CD4-positive, alpha-beta T cell (primary cell): ENCODE measurements around the gene ITGB3. TPM values are rescaled to one million over a fixed set of nuclear protein-coding genes. Genes with fewer than 3 reads are reported as not detected.

Source experiments
- ATAC-seq: fragments of 200-7000 bp; cut with Tn5 transposase; one replicate; pipeline ENCODE4 v1.10.0; 2022; ENCODE audit warnings: mild to moderate bottlenecking; ENCODE audit not compliant: poor library complexity
- CTCF ChIA-PET: fragments of 350-600 bp; sonication (Branson Sonifier 250); formaldehyde crosslinking; loops from one replicate; lab custom pipeline; 2021; ENCODE audit warnings: antibody characterized with exemption, inconsistent platforms; lab: Charles Lee
- POLR2A ChIA-PET: fragments of 350-600 bp; sonication (Branson Sonifier 250); formaldehyde crosslinking; loops from one replicate; lab custom pipeline; 2021; ENCODE audit warnings: antibody characterized with exemption, inconsistent platforms; lab: Charles Lee
- DNase-seq, 14 experiments: peaks; one replicate each; pipeline ENCODE4 v3.0.0-alpha.2; 2013 to 2020; ENCODE audit warnings: mixed read lengths in 2 of 14
- H3K27ac ChIP-seq, 2 donors: one replicate each; pipeline versions ENCODE4 v1.5.1 to v1.7.0; 2013; ENCODE audit warnings: low read length in 2 of 2, low read depth in 1 of 2, mild to moderate bottlenecking in 1 of 2
- H3K27me3 ChIP-seq, 2 experiments: 1 replicate in 1 of 2; 2 replicates in 1 of 2; pipeline versions ENCODE4 v1.6.1 to v1.7.0; 2013; ENCODE audit warnings: low read length in 2 of 2, control low read depth in 1 of 2, mild to moderate bottlenecking in 1 of 2, moderate library complexity in 1 of 2; ENCODE audit not compliant: insufficient read depth in 2 of 2, control insufficient read depth in 1 of 2
- H3K36me3 ChIP-seq: one replicate; pipeline ENCODE4 v1.6.1; 2013; ENCODE audit warnings: low read length, control low read depth; ENCODE audit not compliant: insufficient read depth
- H3K4me1 ChIP-seq: one replicate; pipeline ENCODE4 v1.6.1; 2013; ENCODE audit warnings: low read length, control low read depth; ENCODE audit not compliant: insufficient read depth
- H3K4me3 ChIP-seq: one replicate; pipeline ENCODE4 v1.5.1; 2013; ENCODE audit warnings: mild to moderate bottlenecking, low read length, moderate library complexity
- H3K9me3 ChIP-seq, 2 experiments: 1 replicate in 1 of 2; 2 replicates in 1 of 2; pipeline versions ENCODE4 v1.6.1 to v1.7.0; 2013; ENCODE audit warnings: low read length in 2 of 2, mild to moderate bottlenecking in 2 of 2, control low read depth in 1 of 2, moderate library complexity in 1 of 2; ENCODE audit not compliant: control insufficient read depth in 1 of 2, insufficient read depth in 1 of 2
- H3K27ac Mint-ChIP-seq: one replicate; pipeline ENCODE4 v1.8.0; 2020; ENCODE audit warnings: mixed read lengths
- H3K27me3 Mint-ChIP-seq: one replicate; pipeline ENCODE4 v1.8.0; 2021; ENCODE audit warnings: mixed read lengths
- H3K36me3 Mint-ChIP-seq: one replicate; pipeline ENCODE4 v1.8.0; 2021; ENCODE audit warnings: low read depth, mixed read lengths
- H3K4me1 Mint-ChIP-seq: one replicate; pipeline ENCODE4 v1.8.0; 2021; ENCODE audit warnings: low read depth, mixed read lengths
- H3K4me3 Mint-ChIP-seq: one replicate; pipeline ENCODE4 v1.8.0; 2020; ENCODE audit warnings: mild to moderate bottlenecking, mixed read lengths
- H3K9me3 Mint-ChIP-seq: one replicate; pipeline ENCODE4 v1.8.0; 2020; ENCODE audit warnings: mixed read lengths
- intact Hi-C, 2 experiments: fragments of 100-400 bp; cut with DNase I in 1 of 2; cut with micrococcal nuclease in 1 of 2; formaldehyde crosslinking; loops; one replicate each; pipeline versions ENCODE4 v1.15.1 to v1.9.0; 2023 to 2025; cut with DNase I, micrococcal nuclease
- total RNA-seq, 174 experiments: library from RNA in 2 of 174; stranded (reverse) in 2 of 174; gene quantifications; one replicate each; pipeline ENCODE4 v1.2.3 and lab custom pipeline; 2021 to 2026
- TF ChIP-seq, protein P1 (sequence below): fragments of 200-600 bp; IDR thresholded peaks from one replicate; pipeline ENCODE4 v1.8.0; 2022; ENCODE audit warnings: antibody characterized with exemption, mild to moderate bottlenecking

ITGB3 gene
- total RNA-seq, 2 experiments from 2014 or later = 0.05 TPM; not detected in 1

DNA sequence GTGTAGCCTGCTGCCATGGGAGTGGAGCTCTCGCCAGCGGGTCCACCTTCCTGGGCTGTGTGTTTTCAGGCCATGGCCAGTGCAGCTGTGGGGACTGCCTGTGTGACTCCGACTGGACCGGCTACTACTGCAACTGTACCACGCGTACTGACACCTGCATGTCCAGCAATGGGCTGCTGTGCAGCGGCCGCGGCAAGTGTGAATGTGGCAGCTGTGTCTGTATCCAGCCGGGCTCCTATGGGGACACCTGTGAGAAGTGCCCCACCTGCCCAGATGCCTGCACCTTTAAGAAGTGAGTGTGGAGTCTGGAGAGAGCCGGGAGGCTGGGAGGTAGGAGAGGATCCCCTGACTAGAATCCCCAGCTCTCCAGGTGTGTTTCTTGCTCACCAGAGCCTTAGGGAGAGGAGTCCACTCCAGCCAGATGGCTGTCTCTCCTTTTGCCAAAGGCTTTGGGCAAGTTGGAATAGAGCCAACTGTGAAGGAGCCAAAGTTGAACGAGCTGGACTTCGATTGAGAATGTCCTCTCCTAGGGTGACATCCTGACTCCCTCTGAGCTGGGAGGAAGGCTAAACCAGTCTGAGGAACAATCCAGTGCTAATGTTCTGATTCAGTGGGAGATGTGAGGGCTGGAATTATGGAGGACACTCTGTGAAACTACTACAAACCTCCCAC is 45.7 kb downstream of the ITGB3 start:
- no peak overlapping the region for H3K4me3 ChIP-seq
- DNase-seq (no peak), ATAC-seq (no peak)
- no peak overlapping the region for H3K27ac ChIP-seq
- POLR2A ChIA-PET = interaction anchor here (0.6 kb wide), 2 partner anchors 13 to 318 kb away, joined by 3 read pairs; no protein-coding TSS in a partner anchor
- H3K4me1 ChIP-seq = no peaks in the 10 kb centered on the region
- no peaks in the 10 kb centered on the region for H3K36me3 ChIP-seq
- Mint-ChIP-seq H3K4me1 (no peaks in the 10 kb centered on the region), H3K36me3 (no peaks in the 10 kb centered on the region), H3K4me3 (no peak overlapping the region), H3K9me3 (peaks cover 4% of the 10 kb centered on the region), H3K27ac (no peak overlapping the region), H3K27me3 (no peaks in the 10 kb centered on the region)
- peaks cover 0 to 5% of the 10 kb centered on the region in 2 experiments for H3K9me3 ChIP-seq
- intact Hi-C loops = no loop called here
- CTCF ChIA-PET = interaction anchor here (1.7 kb wide), 1 partner anchor 13 kb away, joined by 3 read pairs; no protein-coding TSS in a partner anchor
- H3K27me3 ChIP-seq = no peaks in the 10 kb centered on the region
- TF ChIP-seq, protein P1, sequence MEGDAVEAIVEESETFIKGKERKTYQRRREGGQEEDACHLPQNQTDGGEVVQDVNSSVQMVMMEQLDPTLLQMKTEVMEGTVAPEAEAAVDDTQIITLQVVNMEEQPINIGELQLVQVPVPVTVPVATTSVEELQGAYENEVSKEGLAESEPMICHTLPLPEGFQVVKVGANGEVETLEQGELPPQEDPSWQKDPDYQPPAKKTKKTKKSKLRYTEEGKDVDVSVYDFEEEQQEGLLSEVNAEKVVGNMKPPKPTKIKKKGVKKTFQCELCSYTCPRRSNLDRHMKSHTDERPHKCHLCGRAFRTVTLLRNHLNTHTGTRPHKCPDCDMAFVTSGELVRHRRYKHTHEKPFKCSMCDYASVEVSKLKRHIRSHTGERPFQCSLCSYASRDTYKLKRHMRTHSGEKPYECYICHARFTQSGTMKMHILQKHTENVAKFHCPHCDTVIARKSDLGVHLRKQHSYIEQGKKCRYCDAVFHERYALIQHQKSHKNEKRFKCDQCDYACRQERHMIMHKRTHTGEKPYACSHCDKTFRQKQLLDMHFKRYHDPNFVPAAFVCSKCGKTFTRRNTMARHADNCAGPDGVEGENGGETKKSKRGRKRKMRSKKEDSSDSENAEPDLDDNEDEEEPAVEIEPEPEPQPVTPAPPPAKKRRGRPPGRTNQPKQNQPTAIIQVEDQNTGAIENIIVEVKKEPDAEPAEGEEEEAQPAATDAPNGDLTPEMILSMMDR = no peak

DNA sequence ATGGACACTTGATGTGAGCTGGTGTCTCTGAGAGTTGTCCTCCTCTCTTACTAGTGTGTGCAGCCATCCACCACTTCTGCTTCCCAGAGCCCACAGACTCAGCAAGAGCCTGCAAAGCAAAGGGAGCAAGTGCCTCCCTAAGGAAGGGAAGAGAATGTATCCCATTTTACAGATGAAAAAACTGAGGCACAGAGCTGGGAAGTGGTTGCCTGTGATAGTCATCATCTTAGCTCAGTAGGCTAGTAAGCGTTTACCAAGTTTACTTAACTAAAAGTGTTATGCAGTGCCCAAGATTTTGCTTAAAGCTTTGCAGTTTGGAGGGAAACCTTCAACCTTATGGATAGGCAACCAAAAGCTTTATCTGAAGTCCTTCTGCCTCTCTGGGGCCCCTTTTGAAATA is 47.1 kb downstream of the ITGB3 start:
- H3K4me3 Mint-ChIP-seq = no peak overlapping the region
- no peak for DNase-seq
- Histone ChIP-seq H3K4me3 (no peak overlapping the region), H3K27ac (no peak overlapping the region), H3K9me3 (peaks cover 0 to 5% of the 10 kb centered on the region in 2 experiments), H3K36me3 (no peaks in the 10 kb centered on the region), H3K27me3 (no peaks in the 10 kb centered on the region), H3K4me1 (peaks cover 5% of the 10 kb centered on the region)
- no peak overlapping the region for H3K27ac Mint-ChIP-seq
- H3K36me3 Mint-ChIP-seq = no peaks in the 10 kb centered on the region
- peaks cover 4% of the 10 kb centered on the region for H3K9me3 Mint-ChIP-seq
- ChIA-PET POLR2A (no interaction called here), CTCF (interaction anchor here (1.7 kb wide), 1 partner anchor 12 kb away, joined by 3 read pairs; no protein-coding TSS in a partner anchor)
- TF ChIP-seq, protein P1 = no peak
- intact Hi-C loops = no loop called here
- H3K27me3 Mint-ChIP-seq = no peaks in the 10 kb centered on the region
- peaks cover 8% of the 10 kb centered on the region for H3K4me1 Mint-ChIP-seq
- no peak for ATAC-seq

DNA sequence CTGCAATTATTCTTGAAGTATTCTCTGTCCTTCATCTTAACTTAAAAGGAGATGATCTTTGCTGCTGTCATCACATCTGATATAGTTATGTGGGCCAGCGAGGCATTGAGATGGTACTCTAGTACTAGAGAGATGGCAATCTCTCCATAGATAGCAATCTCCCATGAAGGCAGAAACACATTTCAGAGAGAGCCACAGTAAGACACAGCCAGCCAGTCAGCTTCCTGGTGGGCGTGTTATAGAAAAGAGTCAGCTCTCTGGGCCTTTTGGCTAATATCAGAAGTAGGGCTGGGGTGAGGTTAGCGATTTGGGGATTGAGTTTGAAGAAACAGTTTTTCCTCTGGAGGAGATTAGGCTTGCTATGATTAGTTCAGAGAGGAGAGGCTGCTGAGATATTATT is 47.5 kb downstream of the ITGB3 start:
- H3K9me3 Mint-ChIP-seq = peaks cover 4% of the 10 kb centered on the region
- H3K27ac Mint-ChIP-seq = no peak overlapping the region
- H3K4me3 Mint-ChIP-seq = no peak overlapping the region
- TF ChIP-seq, protein P1 = no peak
- H3K27me3 ChIP-seq = no peaks in the 10 kb centered on the region
- no peak for ATAC-seq
- peaks cover 0 to 5% of the 10 kb centered on the region in 2 experiments for H3K9me3 ChIP-seq
- H3K36me3 ChIP-seq = no peaks in the 10 kb centered on the region
- no peak overlapping the region for H3K27ac ChIP-seq
- CTCF ChIA-PET = interaction anchor here (1.7 kb wide), 1 partner anchor 12 kb away, joined by 3 read pairs; no protein-coding TSS in a partner anchor
- DNase-seq = no peak
- no peak overlapping the region for H3K4me3 ChIP-seq
- intact Hi-C loops = no loop called here
- H3K4me1 ChIP-seq = peaks cover 8% of the 10 kb centered on the region
- H3K36me3 Mint-ChIP-seq = no peaks in the 10 kb centered on the region
- peaks cover 8% of the 10 kb centered on the region for H3K4me1 Mint-ChIP-seq
- POLR2A ChIA-PET = no interaction called here
- H3K27me3 Mint-ChIP-seq = no peaks in the 10 kb centered on the region
